Hippocampal formation (tissue), 2 donors: ENCODE results near the gene OBSCN.
A peak's percentile ranks its signal among the peaks of the same experiment; 100 is the strongest.

Source experiments
- DNase-seq, 2 donors: peaks; one replicate each; lab custom pipeline; 2025; lab: John Stamatoyannopoulos, UW

OBSCN gene

GRCh38 chr1:228368801-228369607 is 161.2 kb downstream of the OBSCN start:
- DNase-seq = no peak

- no peak for DNase-seq
Measured at GRCh38 chr1:228369608-228370438, 162.0 kb downstream of the OBSCN start.

GRCh38 chr1:228370439-228370940 is 162.6 kb downstream of the OBSCN start:
- DNase-seq = no peak

- DNase-seq = no peak
Measured at GRCh38 chr1:228370941-228371740, 163.3 kb downstream of the OBSCN start.

- DNase-seq = no peak
Measured at GRCh38 chr1:228371741-228372182, 163.9 kb downstream of the OBSCN start.

GRCh38 chr1:228372183-228373003 is 164.5 kb downstream of the OBSCN start:
- DNase-seq = no peak

GRCh38 chr1:228373004-228373680 is 165.3 kb downstream of the OBSCN start:
- no peak for DNase-seq

GRCh38 chr1:228373681-228374571 is 166.1 kb downstream of the OBSCN start:
- no peak for DNase-seq

GRCh38 chr1:228374711-228375577 is 167.1 kb downstream of the OBSCN start:
- DNase-seq = peak; percentile 6 to 46

- DNase-seq = no peak
Measured at GRCh38 chr1:228375578-228376261, 167.9 kb downstream of the OBSCN start.

- no peak for DNase-seq
Measured at GRCh38 chr1:228376262-228376628, 168.4 kb downstream of the OBSCN start.

- DNase-seq = no peak
Measured at GRCh38 chr1:228376651-228377631, 169.1 kb downstream of the OBSCN start.

GRCh38 chr1:228377664-228378089 is 169.8 kb downstream of the OBSCN start:
- DNase-seq = no peak

- peak; percentile 44 for DNase-seq
Measured at GRCh38 chr1:228378090-228378872, 170.4 kb downstream of the OBSCN start.

GRCh38 chr1:228378873-228379460 is 171.1 kb downstream of the OBSCN start:
- no peak for DNase-seq
